HG03025 (cell line): Measurements from ENCODE around the gene INS.
"Not testable (repeated sequence)": the region's sequence is repeated elsewhere in the genome, so short reads cannot be mapped to it uniquely, and the experiment has no call there.

Source experiments
- ATAC-seq: cut with Tn5 transposase; IDR thresholded peaks from one replicate; pipeline ENCODE4 v1.9.1; 2021; ENCODE audit warnings: mild to moderate bottlenecking, moderate library complexity; ENCODE audit not compliant: unreplicated experiment, low FRiP score

The INS gene

DNA sequence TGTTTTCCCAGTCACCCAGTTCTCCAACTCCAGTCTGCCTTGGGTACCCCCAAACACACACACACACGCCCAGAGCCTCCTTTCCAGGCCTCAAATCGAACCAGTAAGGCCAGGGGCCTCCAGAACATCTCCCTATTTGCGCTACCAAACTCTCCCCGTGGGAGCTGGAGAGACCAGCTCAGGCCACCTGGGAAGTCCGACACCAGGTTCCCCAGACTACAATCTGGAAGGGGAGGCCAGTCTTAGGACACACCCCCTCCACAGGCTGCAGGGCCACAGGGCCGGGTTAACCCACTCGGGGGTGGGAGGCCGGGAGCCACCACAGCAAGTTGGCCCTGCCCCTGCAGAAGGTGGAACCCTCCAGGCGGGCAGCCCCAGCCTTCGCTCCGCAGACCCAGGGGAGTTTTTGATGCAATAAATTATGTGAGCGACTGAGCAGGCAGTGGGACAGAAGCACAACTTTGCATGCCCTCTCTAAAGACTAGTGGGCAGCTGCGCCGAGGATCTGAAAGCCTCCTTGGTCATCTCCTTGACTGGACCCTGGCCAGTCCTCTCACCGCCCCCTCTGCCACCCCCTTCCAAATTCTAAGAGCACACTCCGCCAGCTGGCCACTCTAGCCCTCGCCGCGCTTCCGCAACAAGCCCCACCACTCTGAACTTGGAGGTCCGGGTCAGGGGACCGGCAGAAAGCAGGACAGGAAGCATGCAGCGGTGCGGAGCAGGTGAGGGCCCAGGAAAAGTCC lies 24.6 kb downstream of the INS start:
- no peak for ATAC-seq

DNA sequence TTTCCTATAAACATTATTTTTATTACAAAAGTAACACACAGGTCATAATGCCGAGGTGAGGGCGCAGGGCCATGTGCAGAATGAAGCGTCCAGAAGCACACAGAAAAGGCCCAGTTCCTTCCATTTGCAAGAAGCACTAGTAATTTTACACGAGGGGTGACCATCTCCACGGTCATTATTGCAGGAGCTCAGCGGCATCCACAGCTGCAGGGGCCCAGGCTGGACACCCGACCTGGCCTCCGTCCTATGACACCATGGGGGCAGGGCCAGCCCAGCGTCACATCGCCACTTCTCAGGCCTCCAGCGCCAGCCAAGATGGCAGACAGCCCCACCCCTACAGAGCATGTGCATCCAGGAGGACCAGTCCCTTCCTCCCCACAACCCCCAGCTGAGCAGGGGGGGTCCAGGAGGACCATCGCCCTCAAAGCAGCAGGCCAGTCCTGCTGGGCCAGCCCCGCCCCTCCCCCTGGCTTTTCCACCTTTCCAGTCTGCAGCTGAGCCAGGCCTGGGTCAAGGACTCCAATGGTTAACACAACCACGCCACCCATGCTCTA lies 25.3 kb downstream of the INS start:
- no peak for ATAC-seq

DNA sequence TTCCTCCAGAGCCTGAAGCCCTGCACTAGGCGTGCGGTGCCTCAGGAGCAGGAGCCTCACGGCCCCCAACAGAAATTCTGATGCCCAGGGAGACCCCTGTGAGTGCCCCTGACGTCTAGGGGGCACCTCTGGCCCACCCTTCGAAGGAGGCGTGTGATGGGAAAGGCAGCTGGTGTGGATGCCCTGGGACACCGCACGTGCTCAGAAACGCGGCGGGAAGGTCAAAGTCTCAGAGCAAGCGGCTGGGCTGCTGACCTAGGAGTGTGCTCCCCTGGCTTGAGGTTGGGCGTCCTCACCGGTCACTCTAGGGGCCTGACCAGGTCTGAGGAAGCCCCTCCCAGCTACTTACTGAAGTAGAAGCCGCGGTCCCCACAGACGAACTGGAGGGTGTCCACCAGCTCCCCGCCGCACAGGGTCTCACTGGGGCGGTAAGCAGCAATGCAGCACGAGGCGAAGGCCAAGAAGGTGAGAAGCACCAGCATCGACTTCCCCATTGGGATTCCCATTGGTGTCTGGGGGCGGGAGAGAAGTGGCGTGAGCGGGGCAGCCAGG lies 25.9 kb downstream of the INS start:
- ATAC-seq = no peak

DNA sequence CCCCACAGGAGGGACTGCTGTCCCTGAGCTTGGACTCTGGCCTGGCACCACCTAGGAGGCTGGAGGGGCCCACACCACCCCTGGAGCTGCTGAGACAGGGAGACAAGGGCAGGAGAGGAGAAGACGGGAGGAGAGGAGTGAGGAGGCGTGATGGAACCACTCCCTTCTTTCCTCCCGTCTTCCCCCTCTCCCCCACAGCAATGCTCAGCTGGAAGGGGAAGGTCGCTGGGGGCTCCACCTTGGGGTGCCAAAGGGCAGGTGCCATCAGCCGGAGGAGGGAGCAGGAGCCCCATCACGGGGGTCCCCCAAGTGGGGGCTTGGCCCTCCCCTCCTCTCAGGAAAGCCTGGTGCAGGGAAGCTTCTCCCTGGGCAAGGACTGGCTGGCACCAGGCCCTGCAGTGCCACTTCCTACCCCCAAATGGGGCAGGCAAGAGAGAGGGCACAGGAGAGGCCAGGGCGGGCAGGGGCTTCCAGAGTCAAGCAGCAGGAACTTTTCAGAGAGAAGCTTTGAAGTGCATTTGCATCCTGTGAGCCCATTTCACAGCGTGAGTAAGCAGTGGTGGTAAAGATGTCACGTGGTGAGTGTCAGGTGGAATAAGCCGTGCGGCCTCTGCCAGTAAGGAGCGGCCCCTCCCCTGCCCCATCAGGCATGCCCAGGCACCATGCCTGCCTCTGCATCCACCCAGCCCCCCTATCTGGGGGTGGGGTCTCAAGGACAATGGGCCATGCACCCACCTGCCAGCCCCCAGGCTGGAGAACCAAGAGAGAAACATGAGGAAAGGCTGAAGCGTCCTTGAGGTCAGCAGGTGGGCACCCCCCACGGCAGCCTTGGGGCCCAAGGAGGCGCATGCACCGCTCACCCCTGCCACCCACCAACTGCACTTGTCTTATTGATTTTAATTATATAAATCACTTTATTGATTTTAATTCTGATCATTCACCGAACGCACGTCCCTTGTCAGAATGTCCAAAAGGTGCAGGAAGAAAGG lies 26.7 kb downstream of the INS start:
- ATAC-seq = no peak

DNA sequence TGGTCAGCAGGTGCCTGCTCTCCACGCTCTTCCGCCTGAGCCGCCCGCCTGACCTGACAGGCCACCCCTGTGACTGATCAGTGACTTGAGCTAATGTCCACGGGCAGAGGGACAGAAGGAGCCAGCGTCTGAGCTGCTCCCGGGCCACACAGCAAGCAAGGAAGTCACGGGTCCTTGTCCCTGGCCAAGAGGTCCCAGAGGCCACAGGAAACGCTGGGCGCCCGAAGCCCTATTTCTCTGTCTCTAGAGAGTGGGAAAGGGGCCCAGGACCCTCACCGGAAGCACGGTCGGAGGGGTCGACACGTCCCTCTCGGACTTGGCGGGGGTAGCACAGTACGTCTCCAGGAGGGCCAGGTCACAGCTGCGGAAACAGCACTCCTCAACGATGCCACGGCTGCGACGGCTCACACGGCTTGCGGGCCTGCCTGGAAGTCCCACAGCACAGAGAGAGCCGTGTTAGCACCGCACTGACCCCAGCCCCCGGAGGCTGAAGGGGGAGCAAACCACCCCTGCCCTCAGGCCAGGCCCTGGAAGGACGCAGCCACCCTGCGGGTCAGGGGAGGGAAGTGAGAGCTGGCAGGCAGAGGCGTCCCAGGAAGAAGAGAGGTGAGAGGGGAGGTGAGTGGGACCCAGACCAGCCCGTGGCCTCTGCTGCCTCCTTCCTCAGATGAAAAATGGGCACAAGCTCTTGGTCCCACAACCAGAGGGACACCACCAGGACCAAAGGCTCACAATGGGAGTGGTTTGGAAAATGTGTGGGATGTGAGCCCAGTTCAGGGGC lies 27.6 kb downstream of the INS start:
- ATAC-seq = no peak

DNA sequence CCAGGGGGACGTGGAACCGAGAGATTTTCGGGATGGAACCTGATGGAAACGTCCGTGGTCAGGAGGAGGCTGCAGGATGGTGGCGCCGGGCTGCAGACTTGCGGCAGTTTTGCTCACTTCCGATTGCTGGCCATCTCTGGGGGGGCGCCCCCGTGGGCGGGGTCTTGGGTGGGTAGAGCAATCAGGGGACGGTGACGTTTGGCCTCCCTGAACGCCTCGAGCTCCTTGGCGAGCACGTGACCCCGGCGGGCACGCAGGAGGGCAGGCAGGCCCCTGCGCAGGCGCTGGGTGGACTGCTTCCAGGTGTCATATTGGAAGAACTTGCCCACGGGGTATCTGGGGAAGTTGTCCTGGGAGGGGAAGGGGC lies 28.2 kb downstream of the INS start:
- ATAC-seq = no peak

DNA sequence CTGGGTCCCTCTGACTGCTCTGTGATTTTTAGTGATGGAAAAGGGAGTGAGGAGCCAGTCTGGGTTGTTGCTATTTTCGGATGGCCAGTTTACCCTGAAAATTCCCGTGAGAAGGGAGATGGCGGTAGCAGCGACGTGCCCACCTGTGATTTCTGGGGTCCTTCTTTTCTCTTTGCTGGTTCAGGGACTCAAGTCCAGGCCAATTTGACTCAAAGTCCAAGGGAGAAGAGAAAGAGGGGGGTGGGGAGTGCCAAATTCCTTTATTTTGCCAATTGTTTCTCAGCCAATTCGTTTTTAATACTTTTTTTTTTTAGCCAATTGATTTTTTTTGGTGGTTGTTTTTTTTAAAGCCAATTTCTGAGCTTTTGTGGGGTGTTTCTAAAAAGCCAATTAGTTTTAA lies 28.8 kb downstream of the INS start:
- no peak for ATAC-seq

DNA sequence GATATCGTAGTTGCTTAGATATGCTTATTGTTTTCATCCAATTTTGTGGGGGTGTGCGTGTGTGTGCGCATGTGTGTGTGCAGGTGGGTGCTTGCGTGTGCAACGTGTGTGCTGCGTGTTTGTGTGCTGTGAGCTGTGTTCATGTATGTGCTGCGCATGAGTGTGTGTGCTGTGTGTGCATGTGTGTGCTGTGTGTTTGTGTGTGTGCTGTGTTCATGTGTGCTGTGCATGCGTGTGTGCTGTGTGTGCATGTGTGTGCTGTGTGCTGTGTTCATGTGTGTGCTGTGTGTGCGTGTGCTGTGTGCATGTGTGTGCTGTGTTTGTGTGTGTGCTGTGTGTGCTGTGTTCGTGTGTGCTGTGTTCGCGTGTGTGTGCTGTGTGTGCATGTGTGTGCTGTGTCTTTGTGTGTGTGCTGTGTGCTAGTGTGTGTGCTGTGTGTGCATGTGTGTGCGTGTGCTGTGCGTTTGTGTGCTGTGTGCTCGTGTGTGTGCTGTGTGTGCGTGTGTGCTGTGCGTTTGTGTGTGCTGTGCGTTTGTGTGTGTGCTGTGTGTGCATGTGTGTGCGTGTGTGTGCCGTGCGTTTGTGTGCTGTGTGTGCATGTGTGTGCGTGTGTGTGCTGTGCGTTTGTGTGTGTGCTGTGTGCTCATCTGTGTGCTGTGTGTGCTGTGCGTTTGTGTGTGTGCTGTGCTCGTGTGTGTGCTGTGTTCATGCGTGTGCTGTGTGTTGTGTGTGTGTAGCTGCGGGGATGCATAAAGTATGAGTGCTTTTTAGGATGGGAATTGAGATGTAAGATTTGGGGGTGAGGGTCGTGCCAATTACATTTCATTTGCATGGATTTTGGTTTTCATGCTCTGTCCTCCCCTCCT lies 29.4 kb downstream of the INS start:
- no peak for ATAC-seq

DNA sequence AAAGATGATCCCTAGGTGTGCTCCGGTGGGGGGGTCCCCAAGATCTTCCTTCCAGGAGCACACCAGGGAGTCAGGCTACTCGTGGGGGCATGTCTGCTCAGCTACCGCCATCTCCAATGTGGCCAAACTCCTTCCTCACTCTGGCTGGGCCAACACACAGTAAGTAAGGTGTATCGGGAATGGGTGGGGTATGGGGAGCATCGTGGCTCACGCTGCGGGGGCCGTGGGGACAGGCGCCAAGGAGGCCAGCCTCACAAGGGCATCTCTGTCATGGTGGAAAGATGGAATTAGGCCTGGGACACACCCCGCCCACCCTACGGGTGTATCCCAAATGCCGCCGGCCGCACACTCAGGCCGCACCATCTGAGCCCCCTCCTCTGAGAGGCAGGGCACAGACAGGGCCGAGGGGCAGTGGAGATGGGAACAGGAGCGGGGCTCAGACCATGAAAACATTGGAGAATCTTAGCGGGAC lies 30.1 kb downstream of the INS start:
- no peak for ATAC-seq

DNA sequence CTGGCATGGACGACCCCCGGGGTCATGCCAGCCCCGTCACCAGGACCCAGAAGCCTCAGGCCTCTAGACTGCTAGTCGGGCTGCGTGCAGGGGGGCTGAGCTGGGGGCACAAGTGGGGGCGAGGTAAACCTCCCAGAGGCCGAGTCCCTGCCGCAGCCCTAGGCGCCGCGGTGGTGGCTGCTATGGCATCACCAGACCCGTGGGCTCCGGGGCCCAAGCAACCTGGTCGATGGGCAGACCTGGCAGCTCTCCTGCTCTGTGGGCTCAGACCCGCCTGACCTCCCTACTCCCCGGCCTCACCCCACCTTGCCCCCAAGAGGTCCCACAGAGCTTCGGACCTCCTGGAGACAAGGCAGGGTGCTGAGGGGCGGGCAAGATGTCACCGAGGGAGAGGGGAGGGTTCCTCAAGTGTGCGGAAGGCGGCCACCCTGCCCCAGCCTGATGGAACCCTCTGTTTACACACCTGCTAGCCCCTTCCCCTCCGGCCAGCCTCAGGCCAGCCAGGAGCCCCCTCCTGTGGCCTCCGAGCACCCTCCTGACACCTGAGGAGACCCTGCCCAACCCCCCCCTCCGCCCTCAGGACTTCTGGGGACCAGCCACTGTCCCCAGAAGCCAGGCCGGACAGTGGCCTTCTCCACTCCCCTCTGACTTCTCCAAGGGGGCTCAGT lies 31.2 kb downstream of the INS start:
- ATAC-seq = no peak

DNA sequence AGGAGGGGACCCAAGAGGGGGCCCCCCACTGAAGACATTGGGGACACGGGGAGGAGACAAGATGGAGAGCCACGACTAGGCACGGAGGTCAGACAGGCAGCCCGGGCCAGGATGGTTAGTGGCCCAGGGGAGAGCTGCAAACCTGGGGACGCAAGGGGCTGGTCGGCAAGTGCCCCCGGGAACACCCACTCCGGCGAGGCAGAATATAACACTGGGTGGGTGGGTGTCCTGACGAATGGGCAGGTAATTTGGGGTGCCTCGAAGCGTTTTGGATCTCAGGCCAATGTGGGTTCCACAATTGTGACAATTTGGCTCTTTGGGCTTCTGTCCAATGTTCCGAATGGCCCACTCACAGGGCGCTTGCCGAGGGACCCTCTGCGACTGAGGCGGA lies 31.7 kb downstream of the INS start:
- ATAC-seq = no peak

DNA sequence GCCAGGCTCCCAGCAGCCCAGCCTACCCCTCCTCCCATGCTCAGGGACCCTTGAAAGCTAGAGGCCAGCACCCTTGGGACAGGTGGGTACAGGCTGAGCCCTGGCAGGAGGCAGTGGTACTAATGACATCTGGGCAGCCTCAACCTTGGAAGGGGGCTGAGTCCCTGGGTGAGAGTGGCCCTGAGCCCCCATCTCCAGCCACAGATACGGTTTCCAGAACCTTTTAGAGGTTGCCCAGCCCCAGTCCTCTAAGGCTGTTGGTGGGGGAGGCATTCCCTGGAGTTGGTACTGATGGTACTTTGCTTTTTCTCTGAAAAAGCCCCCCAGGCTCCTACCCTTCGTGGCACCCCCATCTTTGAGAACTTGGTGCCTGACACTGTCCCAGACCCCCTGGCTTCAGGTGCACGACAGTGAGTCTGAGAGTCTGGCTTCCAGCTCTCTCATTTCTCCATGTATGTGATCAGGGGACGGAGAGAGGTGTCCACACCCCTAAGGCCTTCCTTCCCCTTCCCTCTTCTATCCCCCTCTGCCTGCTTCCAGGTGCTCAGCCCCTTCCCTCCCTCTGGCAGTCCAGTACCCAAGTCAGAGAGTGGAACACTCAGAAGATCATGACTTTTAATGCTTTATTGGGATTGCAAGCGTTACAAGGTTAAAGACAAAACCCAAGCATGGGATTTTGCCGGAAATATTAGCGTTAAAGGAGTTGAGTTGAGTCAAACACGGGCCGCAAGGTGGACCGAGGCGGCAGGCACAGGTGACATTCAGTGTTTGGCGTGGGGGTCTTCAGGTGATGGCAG lies 32.3 kb downstream of the INS start:
- no peak for ATAC-seq

DNA sequence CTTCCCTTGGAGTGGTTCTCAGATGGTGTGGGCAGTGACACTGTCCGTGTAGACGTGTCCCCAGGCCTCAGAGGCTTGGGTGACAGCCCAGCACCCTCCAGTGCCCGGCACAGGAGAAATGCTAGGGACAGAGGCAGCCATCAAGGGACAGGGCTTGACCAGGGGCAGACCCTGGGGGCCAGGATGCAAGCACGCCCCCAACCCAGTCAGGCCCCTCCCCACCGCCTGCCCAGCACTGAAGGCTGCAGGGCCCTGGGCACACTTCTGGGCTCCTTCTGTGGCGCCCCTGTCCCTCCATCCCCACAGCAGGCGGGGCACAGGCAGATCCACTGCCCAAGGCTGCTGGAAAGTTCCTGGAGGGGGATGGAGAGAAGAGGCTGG lies 32.9 kb downstream of the INS start:
- ATAC-seq = no peak

DNA sequence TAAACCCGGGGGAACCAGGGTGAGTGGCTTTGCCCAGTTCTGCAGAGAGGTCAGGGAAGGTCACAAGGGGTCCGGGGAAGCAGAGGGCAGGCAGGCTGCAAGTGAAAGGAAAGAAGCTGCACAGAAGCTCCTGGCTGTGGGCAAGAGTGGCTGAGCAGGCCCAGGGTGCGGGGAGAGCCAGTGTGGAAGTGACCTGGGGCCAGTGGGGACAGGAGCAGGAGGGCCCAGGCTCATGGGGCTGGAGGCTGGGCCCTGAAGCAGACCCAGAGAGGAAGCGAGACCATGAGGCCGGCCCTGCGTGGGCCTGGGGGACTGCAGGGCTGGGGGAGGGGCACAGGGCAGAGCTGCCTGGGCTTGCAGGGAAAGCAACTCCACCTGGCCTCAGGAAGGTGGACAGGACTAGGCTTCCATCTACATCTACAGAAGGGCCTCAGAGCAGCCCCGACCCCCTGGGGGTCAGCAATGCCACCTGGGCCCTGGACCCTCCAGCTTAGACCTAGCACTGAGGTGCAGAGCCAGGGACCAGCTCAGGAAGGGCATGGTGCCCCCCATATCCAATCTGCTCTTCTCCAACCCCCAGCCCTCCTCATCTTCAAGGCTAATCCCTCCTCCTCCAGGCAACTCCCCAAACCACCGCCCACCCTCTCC lies 33.4 kb downstream of the INS start:
- ATAC-seq = no peak

DNA sequence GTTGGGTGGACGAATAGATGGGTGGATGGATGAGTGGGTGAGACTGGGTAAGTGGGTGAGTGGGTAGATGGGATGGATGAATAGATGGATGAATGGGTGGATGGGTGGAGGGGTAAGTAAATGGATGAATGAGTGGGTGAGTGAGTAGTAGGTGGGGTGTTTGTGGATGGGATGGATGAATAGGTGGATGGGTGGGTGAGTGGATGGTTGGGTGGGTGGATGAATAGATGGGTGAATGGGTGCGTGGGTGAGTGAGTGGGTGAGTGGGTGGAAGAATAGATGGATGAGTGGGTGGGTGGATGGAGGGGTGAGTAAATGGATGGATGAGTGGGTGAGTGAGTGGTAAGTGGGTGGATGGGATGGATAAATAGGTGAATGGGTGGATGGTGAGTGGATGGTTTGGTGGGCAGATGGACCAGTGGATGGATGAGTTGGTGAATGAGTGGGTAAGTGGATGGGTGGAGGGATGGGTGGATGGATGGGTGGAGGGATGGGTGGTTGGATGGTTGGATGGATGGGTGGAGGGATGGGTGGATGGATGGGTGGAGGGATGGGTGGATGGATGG lies 34.4 kb downstream of the INS start:
- ATAC-seq = no peak

DNA sequence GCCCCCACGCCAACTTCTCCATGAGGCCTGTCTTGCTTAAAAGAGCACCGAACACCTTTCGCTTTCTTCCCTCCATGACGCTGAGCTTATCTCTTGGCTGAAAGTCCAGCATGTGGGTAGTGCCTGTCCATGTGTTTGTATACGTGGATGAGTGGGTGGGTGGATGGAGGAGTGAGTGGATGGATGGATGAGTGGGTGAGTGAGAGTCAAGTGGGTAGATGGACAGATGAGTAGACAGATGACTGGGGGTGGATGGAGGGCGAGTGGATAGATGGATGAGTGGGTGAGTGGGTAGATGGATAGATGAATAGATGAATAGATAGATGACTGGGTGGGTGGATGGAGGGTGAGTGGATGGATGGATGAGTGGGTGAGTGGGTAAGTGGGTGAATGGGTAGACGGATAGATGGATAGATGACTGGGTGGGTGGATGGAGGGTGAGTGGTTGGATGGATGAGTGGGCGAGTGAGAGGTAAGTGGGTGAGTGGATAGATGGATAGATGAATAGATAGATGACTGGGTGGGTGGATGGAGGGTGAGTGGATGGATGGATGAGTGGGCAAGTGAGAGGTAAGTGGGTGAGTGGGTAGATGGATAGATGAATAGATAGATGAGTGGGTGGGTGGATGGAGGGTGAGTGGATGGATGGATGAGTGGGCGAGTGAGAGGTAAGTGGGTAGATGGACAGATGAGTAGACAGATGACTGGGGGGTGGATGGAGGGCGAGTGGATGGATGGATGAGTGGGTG lies 36.1 kb downstream of the INS start:
- not testable (repeated sequence) for ATAC-seq

DNA sequence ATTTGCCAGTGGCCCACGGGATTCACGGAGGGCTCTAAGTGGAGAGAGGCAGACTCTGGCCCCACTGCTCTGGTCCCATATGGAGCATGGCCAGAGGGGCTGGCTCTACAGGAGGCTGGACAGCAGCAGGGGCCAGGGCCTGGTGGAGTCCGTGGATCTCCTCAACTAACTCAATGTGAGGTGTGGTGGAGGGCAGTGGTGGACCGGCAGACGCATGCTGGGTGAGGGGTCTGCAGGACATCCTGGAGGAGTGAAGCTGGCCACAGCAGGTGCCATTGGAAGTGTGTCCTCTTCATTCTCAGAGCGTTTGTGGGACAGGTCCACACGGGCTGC lies 37.4 kb downstream of the INS start:
- ATAC-seq = no peak
